ENCODE results near the gene BCKDHA. TPM values are rescaled to one million over a fixed set of nuclear protein-coding genes. Genes with fewer than 3 reads are reported as not detected.

The BCKDHA gene
- polyA plus RNA-seq, 1 donor from 2014 or later = 51.9 TPM

- Histone ChIP-seq H3K4me3 (ENCODE audit: low read length) (no peak overlapping the region), H3K36me3 (ENCODE audit: insufficient read depth, low read length) (no peaks in the 10 kb centered on the region), H3K79me2 (replicated peaks; ENCODE audit: insufficient read depth, low read length) (no peaks in the 10 kb centered on the region), H3K9me3 (ENCODE audit: low read length) (no peaks in the 10 kb centered on the region), H4K20me1 (ENCODE audit: insufficient read depth) (no peaks in the 10 kb centered on the region), H3K9me2 (ENCODE audit: insufficient read depth, low read length) (no peaks in the 10 kb centered on the region), H3F3A (ENCODE audit: insufficient read depth, low read length, poor library complexity, severe bottlenecking) (no peaks in the 10 kb centered on the region), H3K27ac (ENCODE audit: low read length) (no peak overlapping the region), H3K9ac (ENCODE audit: low read length) (no peak overlapping the region), H2AFZ (ENCODE audit: low read depth, low read length) (no peak overlapping the region), H3K27me3 (ENCODE audit: insufficient read depth, low read depth, low read length) (no peaks in the 10 kb centered on the region), H3K4me2 (ENCODE audit: low read length) (no peak overlapping the region)
- TF ChIP-seq CTCF (IDR thresholded peaks at IDR 0.05; ENCODE audit: poor library complexity, severe bottlenecking) (no peak), EZH2 (IDR thresholded peaks at IDR 0.05; ENCODE audit: borderline replicate concordance, insufficient read depth, low read length, poor library complexity, severe bottlenecking) (no peak), MXI1 (conservative IDR thresholded peaks at IDR 0.05; ENCODE audit: poor library complexity, severe bottlenecking) (no peak), POLR2AphosphoS5 (IDR thresholded peaks at IDR 0.05) (no peak)
Measured at GRCh38 chr19:41431426-41432386, 34.1 kb downstream of the BCKDHA start.

GRCh38 chr19:41433171-41433570 lies 35.6 kb downstream of the BCKDHA start:
- H3K9me2 ChIP-seq (ENCODE audit: insufficient read depth, low read length) = no peaks in the 10 kb centered on the region
- H3F3A ChIP-seq (ENCODE audit: insufficient read depth, low read length, poor library complexity, severe bottlenecking) = no peaks in the 10 kb centered on the region
- no peaks in the 10 kb centered on the region for H3K79me2 ChIP-seq (replicated peaks; ENCODE audit: insufficient read depth, low read length)
- no peaks in the 10 kb centered on the region for H4K20me1 ChIP-seq (ENCODE audit: insufficient read depth)
- H3K36me3 ChIP-seq (ENCODE audit: insufficient read depth, low read length) = no peaks in the 10 kb centered on the region
- no peak overlapping the region for H3K27ac ChIP-seq (ENCODE audit: low read length)
- no peak overlapping the region for H3K4me2 ChIP-seq (ENCODE audit: low read length)
- TF ChIP-seq EP300 (conservative IDR thresholded peaks at IDR 0.05; ENCODE audit: poor library complexity, severe bottlenecking) = no peak
- no peak for TF ChIP-seq MXI1 (conservative IDR thresholded peaks at IDR 0.05; ENCODE audit: poor library complexity, severe bottlenecking)
- no peak for TF ChIP-seq CTCF (IDR thresholded peaks at IDR 0.05; ENCODE audit: poor library complexity, severe bottlenecking)
- no peak for TF ChIP-seq EZH2 (IDR thresholded peaks at IDR 0.05; ENCODE audit: borderline replicate concordance, insufficient read depth, low read length, poor library complexity, severe bottlenecking)
- no peak for TF ChIP-seq REST (IDR thresholded peaks at IDR 0.05; ENCODE audit: borderline replicate concordance)
- H3K9me3 ChIP-seq (ENCODE audit: low read length) = no peaks in the 10 kb centered on the region
- no peaks in the 10 kb centered on the region for H3K27me3 ChIP-seq (ENCODE audit: insufficient read depth, low read depth, low read length)
- no peak overlapping the region for H2AFZ ChIP-seq (ENCODE audit: low read depth, low read length)
- no peak overlapping the region for H3K4me3 ChIP-seq (ENCODE audit: low read length)
- H3K9ac ChIP-seq (ENCODE audit: low read length) = no peak overlapping the region

All from neural cell (in vitro differentiated cells).